ENCODE measurements around the gene CFC1B. TPM values are rescaled to one million over a fixed set of nuclear protein-coding genes. Genes with fewer than 3 reads are reported as not detected.

CFC1B gene
- total RNA-seq, 1 experiment from 2014 or later: not detected

Other genes with a start within 250 kb of the CFC1B start
- gene IMP4, start 178.3 kb upstream of the CFC1B start, total RNA-seq (2014; rRNA removed; shearing (Covaris generic)): 95.7 and 112 TPM in 2 replicates
- gene PTPN18, start 165.2 kb upstream of the CFC1B start, total RNA-seq (2014; rRNA removed; shearing (Covaris generic)): 34.7 and 44.8 TPM in 2 replicates
- gene POTEI, start 11.9 kb upstream of the CFC1B start, total RNA-seq (2014; rRNA removed; shearing (Covaris generic)): not detected in 2 replicates
- gene CFC1, start 78.4 kb downstream of the CFC1B start, total RNA-seq (2014; rRNA removed; shearing (Covaris generic)): not detected in 2 replicates
- gene POTEJ, start 90.2 kb downstream of the CFC1B start, total RNA-seq (2014; rRNA removed; shearing (Covaris generic)): not detected in 2 replicates
- not detected in 2 replicates for gene GPR148, start 207.8 kb downstream of the CFC1B start, total RNA-seq (2014; rRNA removed; shearing (Covaris generic))
- not detected in 2 replicates for gene AMER3, start 234.3 kb downstream of the CFC1B start, total RNA-seq (2014; rRNA removed; shearing (Covaris generic))